DOHH2 (cell line): ENCODE data around the gene ARRDC2.

Source experiments
- CTCF ChIP-seq: fragments of 200-600 bp; sonication (generic); IDR thresholded peaks from one replicate; pipeline ENCODE4 v1.5.1; 2014; ENCODE audit warnings: antibody characterized with exemption, mild to moderate bottlenecking, low read depth, low read length; ENCODE audit not compliant: poor library complexity, severe bottlenecking
- EZH2phosphoT487 ChIP-seq: fragments of 200-600 bp; sonication (generic); IDR thresholded peaks from 2 replicates; pipeline ENCODE4 v1.6.1; 2017; ENCODE audit warnings: borderline replicate concordance, mild to moderate bottlenecking, antibody characterized with exemption, low read length, moderate library complexity, mixed read lengths

GRCh38 chr19:17981611-17982010 lies 26.4 kb upstream of the ARRDC2 start:
- no peak for TF ChIP-seq CTCF
- no peak for TF ChIP-seq EZH2phosphoT487
